ENCODE data around the gene SYNGR1. TPM values are rescaled to one million over a fixed set of nuclear protein-coding genes. Genes with fewer than 3 reads are reported as not detected.

SYNGR1 gene
- total and polyA plus RNA-seq, 2 experiments from 2014 or later, result 61.8 to 81.9 TPM

DNA sequence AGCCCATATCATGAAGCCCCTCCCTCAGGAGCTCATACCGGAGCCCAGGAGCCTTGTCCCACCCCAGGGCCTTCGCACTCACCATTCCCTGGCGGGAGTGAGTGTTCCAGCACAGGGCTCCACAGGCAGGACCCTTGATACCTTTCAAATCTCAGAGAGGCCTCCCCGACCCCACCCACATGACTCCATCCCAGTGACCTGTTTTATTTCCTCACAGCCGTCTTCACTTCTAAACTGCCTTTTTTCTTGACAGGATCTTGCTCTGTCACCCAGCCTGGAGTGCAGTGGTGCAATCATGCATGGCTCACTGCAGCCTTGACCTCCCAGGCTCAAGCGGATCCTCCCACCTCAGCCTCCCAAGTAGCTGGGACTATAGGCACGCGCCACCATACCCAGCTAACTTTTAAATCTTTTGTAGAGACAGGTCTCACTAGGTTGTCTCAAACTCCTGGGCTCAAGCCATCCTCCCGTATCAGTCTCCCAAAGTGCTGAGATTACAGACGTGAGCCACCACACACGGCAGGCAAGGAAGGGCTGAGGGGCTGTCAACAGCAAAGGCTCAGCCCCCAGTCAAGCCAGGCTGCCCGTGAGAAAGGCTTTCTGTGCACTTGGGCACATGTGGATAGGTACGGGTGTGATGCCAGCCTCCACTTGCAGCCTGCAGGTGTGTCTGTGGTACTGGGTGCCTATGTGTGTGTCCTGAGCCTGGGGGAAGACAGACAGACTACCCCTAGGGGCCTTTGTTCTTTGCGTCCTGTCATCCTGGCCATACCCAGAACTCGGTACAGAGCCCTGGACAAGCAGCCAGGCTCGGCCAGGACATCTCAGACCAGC is 39.7 kb upstream of the SYNGR1 start:
- no peaks in the 10 kb centered on the region for H3K4me1 ChIP-seq (ENCODE audit: low read depth)
- no peaks in the 10 kb centered on the region for H3K27me3 ChIP-seq
- peaks cover 32% of the 10 kb centered on the region for H3K36me3 ChIP-seq
- TF ChIP-seq, protein P1, sequence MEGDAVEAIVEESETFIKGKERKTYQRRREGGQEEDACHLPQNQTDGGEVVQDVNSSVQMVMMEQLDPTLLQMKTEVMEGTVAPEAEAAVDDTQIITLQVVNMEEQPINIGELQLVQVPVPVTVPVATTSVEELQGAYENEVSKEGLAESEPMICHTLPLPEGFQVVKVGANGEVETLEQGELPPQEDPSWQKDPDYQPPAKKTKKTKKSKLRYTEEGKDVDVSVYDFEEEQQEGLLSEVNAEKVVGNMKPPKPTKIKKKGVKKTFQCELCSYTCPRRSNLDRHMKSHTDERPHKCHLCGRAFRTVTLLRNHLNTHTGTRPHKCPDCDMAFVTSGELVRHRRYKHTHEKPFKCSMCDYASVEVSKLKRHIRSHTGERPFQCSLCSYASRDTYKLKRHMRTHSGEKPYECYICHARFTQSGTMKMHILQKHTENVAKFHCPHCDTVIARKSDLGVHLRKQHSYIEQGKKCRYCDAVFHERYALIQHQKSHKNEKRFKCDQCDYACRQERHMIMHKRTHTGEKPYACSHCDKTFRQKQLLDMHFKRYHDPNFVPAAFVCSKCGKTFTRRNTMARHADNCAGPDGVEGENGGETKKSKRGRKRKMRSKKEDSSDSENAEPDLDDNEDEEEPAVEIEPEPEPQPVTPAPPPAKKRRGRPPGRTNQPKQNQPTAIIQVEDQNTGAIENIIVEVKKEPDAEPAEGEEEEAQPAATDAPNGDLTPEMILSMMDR (IDR thresholded peaks at IDR 0.05; ENCODE audit: low read depth, low read length), result no peak
- H3K4me3 ChIP-seq, result no peak overlapping the region
- H3K27ac ChIP-seq, result peak overlapping the region; percentile 6
- peak in 1 of 2 donors; percentile 66 for DNase-seq (ENCODE audit: low read depth in 1 of 2, low spot score in 1 of 2)
- no peaks in the 10 kb centered on the region for H3K9me3 ChIP-seq (ENCODE audit: low read depth)

DNA sequence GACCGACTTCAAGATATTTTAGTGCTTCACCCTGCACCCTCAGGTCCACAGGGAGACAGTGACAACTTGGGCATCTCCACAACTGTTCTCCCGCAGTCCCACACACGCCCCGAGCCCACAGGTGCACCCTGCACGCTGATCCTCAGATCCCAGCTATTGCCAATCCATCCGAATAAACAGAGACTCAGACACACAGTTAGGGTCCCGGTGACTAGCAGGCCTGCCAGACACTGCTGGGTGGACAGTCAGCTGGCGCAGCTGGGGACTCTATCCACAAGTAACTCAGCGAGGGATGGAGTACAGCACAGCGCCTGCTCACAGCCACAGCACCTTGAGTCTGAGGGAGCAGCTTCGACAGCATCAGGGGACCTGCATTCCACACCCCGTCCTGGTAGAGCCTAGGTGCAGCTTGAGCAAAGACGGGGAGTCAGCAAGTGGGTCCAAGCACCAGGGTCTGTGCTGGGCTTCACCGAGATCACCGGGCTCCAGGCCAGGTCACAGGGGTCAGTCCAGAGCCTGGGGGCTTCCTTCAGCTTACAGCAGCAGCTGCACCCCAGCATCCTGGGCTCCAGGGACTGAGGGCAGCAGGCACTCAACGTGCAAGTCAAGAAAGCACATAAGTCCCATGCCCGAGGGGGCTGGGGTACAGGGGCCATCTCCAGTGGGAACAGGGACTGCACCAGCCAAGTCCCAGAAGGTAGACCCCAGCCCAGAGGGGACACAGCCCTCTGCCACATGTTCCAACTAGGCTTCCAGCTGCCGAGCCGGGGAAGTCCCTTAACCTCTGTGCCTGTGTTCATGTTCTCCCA is 38.0 kb upstream of the SYNGR1 start:
- Histone ChIP-seq H3K4me3 (no peak overlapping the region), H3K27ac (peak overlapping the region; percentile 53), H3K4me1 (ENCODE audit: low read depth) (peaks cover under 1% of the 10 kb centered on the region), H3K9me3 (ENCODE audit: low read depth) (no peaks in the 10 kb centered on the region), H3K36me3 (peaks cover 46% of the 10 kb centered on the region), H3K27me3 (no peaks in the 10 kb centered on the region)
- DNase-seq (ENCODE audit: low read depth in 1 of 2, low spot score in 1 of 2), result no peak
- TF ChIP-seq, protein P1 (IDR thresholded peaks at IDR 0.05; ENCODE audit: low read depth, low read length), result no peak

DNA sequence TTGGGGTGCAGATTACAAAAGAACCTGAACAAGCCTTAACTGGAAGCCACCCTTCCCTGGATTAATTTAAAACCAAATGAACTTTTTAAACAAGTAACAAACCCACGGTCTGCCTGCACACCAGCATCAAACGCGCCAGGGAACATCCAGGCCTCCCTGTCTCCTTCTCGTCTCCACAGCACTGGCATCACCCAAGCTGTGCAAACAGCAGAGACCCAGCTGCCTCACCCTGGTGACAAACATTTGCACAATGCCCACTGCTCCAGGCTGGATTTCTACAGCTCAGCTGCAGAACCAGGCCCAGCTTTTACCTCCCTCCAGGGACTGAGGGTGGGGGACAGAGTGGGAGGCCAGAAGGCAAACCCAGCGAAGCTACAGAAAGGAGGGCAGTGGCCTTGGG is 37.4 kb upstream of the SYNGR1 start:
- H3K36me3 ChIP-seq, result peaks cover 52% of the 10 kb centered on the region
- no peak overlapping the region for H3K4me3 ChIP-seq
- H3K9me3 ChIP-seq (ENCODE audit: low read depth), result no peaks in the 10 kb centered on the region
- DNase-seq (ENCODE audit: low read depth in 1 of 2, low spot score in 1 of 2), result no peak
- peaks cover 7% of the 10 kb centered on the region for H3K4me1 ChIP-seq (ENCODE audit: low read depth)
- H3K27me3 ChIP-seq, result no peaks in the 10 kb centered on the region
- TF ChIP-seq, protein P1 (IDR thresholded peaks at IDR 0.05; ENCODE audit: low read depth, low read length), result no peak
- H3K27ac ChIP-seq, result peak overlapping the region; percentile 53

DNA sequence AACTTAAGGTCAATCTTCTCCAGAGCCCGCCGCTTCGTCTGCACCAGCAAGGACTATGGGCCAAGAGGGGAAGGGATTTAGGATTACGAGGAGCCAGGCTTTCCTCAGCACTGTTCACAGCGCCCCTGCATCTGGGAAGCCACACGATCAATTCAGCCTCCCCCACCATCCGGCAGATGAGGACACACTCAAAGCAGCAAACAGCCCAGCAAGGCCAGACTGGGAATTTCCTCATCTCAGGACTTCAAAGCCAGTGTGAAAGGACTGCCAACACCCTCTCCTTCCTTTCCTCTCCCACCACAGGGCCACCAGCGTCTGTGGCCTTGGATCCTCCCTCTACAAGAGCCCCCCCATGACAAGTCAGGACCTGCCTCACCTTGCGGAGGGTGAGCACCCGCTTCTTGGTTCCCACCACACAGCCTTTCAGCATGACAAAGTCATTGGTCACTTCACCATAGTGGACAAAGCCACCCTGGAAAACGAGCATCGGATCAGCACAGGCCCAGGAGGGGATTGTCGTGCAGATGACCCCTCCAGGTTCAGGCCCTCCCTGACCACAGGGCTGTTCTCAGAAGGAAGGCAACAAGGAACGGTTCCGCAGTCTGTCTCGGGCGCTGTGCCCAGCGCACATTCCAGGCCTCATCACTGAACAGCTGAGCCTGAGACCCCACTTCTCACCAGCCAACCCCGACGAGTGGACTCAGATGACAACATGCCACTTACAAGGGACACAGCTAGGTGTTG is 36.4 kb upstream of the SYNGR1 start:
- peaks cover 61% of the 10 kb centered on the region for H3K36me3 ChIP-seq
- H3K9me3 ChIP-seq (ENCODE audit: low read depth), result no peaks in the 10 kb centered on the region
- no peak overlapping the region for H3K4me3 ChIP-seq
- DNase-seq (ENCODE audit: low read depth in 1 of 2, low spot score in 1 of 2), result no peak
- TF ChIP-seq, protein P1 (IDR thresholded peaks at IDR 0.05; ENCODE audit: low read depth, low read length), result no peak
- H3K4me1 ChIP-seq (ENCODE audit: low read depth), result peaks cover 15% of the 10 kb centered on the region
- H3K27me3 ChIP-seq, result no peaks in the 10 kb centered on the region
- H3K27ac ChIP-seq, result peak overlapping the region; percentile 21

DNA sequence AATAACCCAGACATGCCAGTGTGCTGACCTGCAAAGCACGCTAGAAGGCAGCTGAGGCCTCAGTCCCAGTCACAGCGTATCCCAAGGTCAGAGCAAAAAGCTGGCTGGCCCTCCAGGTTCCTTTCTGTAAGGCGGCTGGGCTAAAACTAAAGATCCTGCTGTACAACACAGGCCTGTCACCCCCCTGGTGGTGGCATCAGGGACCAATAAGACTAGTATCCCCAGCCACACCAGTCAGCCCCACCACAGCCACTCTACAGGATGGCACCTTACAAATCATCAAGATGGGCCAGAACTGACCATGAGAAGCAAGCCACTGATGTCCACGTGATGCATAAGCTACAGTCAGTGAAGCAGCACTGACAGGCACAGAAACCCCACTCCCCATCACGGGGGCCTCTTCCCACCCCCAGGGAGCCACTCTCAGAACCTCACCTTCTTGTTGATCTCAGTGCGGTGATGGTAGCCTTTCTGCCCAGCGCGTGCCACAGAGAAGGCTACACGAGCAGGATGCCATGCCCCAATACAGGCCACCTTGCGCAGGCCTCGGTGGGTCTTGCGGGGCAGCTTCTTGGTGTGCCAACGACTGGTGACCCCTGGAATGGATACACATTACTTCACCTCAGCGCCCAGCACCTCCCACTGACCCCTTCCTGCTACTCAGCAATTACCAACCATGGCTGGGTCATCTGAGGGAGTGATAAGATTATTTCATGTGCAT is 35.4 kb upstream of the SYNGR1 start:
- Histone ChIP-seq H3K4me1 (ENCODE audit: low read depth) (peaks cover 15% of the 10 kb centered on the region), H3K4me3 (no peak overlapping the region), H3K27me3 (no peaks in the 10 kb centered on the region), H3K9me3 (ENCODE audit: low read depth) (no peaks in the 10 kb centered on the region), H3K36me3 (peaks cover 61% of the 10 kb centered on the region), H3K27ac (peak overlapping the region; percentile 49)
- TF ChIP-seq, protein P1 (IDR thresholded peaks at IDR 0.05; ENCODE audit: low read depth, low read length), result peak; percentile 19
- no peak for DNase-seq (ENCODE audit: low read depth in 1 of 2, low spot score in 1 of 2)

Measured in cardiac muscle cell (in vitro differentiated cells and primary cell).